ENCODE data around the gene ACTRT2.

- no peak for TF ChIP-seq POLR2A (IDR thresholded peaks at IDR 0.05)
- TF ChIP-seq, protein P1, sequence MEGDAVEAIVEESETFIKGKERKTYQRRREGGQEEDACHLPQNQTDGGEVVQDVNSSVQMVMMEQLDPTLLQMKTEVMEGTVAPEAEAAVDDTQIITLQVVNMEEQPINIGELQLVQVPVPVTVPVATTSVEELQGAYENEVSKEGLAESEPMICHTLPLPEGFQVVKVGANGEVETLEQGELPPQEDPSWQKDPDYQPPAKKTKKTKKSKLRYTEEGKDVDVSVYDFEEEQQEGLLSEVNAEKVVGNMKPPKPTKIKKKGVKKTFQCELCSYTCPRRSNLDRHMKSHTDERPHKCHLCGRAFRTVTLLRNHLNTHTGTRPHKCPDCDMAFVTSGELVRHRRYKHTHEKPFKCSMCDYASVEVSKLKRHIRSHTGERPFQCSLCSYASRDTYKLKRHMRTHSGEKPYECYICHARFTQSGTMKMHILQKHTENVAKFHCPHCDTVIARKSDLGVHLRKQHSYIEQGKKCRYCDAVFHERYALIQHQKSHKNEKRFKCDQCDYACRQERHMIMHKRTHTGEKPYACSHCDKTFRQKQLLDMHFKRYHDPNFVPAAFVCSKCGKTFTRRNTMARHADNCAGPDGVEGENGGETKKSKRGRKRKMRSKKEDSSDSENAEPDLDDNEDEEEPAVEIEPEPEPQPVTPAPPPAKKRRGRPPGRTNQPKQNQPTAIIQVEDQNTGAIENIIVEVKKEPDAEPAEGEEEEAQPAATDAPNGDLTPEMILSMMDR (IDR thresholded peaks at IDR 0.05) = no peak
Observed at GRCh38 chr1:3036447-3037280, 15.4 kb downstream of the ACTRT2 start.
